ENCODE data around the gene PCTP. TPM values are rescaled to one million over a fixed set of nuclear protein-coding genes. Genes with fewer than 3 reads are reported as not detected.

The PCTP gene
- total and polyA plus RNA-seq, 2 experiments from 2014 or later = 23.4 to 28.5 TPM

GRCh38 chr17:55765472-55765871 is 14.6 kb downstream of the PCTP start:
- no peak for DNase-seq (ENCODE audit: low read depth in 1 of 2, low spot score in 1 of 2)
- no peaks in the 10 kb centered on the region for H3K4me1 ChIP-seq (ENCODE audit: low read depth)
- H3K4me3 ChIP-seq = no peak overlapping the region
- TF ChIP-seq, protein P1, sequence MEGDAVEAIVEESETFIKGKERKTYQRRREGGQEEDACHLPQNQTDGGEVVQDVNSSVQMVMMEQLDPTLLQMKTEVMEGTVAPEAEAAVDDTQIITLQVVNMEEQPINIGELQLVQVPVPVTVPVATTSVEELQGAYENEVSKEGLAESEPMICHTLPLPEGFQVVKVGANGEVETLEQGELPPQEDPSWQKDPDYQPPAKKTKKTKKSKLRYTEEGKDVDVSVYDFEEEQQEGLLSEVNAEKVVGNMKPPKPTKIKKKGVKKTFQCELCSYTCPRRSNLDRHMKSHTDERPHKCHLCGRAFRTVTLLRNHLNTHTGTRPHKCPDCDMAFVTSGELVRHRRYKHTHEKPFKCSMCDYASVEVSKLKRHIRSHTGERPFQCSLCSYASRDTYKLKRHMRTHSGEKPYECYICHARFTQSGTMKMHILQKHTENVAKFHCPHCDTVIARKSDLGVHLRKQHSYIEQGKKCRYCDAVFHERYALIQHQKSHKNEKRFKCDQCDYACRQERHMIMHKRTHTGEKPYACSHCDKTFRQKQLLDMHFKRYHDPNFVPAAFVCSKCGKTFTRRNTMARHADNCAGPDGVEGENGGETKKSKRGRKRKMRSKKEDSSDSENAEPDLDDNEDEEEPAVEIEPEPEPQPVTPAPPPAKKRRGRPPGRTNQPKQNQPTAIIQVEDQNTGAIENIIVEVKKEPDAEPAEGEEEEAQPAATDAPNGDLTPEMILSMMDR (IDR thresholded peaks at IDR 0.05; ENCODE audit: low read depth, low read length) = no peak
- no peak overlapping the region for H3K27ac ChIP-seq
- no peaks in the 10 kb centered on the region for H3K27me3 ChIP-seq
- H3K36me3 ChIP-seq = no peaks in the 10 kb centered on the region
- H3K9me3 ChIP-seq (ENCODE audit: low read depth) = no peaks in the 10 kb centered on the region

DNA sequence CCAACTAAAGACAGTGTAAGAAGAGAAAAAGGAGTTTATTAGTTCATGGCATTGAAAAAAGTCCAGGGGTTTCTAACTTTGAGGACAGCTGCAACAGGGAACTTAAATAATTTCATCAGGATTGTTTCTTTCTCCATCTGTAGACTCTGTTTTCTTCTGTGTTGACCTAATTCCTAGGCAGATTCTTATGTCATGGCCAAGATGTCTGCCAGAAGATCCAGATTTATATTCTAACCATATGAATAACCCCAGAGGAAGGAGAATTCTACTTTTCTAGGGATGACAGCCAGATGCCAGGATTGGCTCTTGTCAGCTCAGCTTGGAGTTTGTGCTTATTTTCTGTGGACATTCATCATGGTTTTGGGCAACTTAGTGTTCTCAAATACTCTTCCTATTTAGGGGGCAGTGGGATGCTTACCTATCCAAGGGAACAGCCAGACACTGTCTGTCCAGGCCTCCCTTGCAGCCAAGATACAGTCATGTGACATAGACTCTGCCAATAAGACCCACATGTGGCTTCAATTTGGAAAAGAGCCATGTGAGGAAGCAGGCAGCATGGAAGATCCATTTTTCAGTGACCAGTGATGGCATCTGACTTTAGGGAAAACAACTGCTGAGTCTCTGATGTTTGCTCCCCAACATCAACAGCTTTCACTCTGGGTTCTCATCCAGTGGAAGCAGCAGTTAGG is 18.2 kb downstream of the PCTP start:
- no peak overlapping the region for H3K27ac ChIP-seq
- H3K4me3 ChIP-seq = no peak overlapping the region
- H3K36me3 ChIP-seq = peaks cover 3% of the 10 kb centered on the region
- TF ChIP-seq, protein P1 (IDR thresholded peaks at IDR 0.05; ENCODE audit: low read depth, low read length) = no peak
- peak in 1 of 2 donors; percentile 24 for DNase-seq (ENCODE audit: low read depth in 1 of 2, low spot score in 1 of 2)
- H3K27me3 ChIP-seq = no peaks in the 10 kb centered on the region
- H3K4me1 ChIP-seq (ENCODE audit: low read depth) = no peaks in the 10 kb centered on the region
- no peaks in the 10 kb centered on the region for H3K9me3 ChIP-seq (ENCODE audit: low read depth)

DNA sequence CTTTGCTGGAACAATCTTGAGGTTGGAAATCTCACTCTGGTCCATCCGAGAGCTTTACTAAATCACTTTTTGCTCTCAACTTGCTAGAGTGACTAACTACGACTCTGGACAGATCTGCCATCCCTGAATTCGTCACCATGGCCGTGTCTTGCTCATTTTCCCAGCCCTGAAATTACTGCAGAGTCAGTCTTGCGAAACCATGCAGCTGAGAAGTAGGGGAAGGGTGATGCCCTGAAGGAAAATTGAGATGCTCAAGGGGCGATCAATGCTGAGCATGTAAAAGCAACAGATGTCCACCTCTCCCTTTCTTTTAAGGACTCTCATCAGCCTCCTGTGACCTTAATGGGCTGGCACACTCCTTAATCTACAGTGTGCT is 18.8 kb downstream of the PCTP start:
- peaks cover 3% of the 10 kb centered on the region for H3K36me3 ChIP-seq
- no peaks in the 10 kb centered on the region for H3K9me3 ChIP-seq (ENCODE audit: low read depth)
- TF ChIP-seq, protein P1 (IDR thresholded peaks at IDR 0.05; ENCODE audit: low read depth, low read length) = no peak
- H3K4me1 ChIP-seq (ENCODE audit: low read depth) = no peaks in the 10 kb centered on the region
- H3K27ac ChIP-seq = no peak overlapping the region
- H3K27me3 ChIP-seq = no peaks in the 10 kb centered on the region
- no peak overlapping the region for H3K4me3 ChIP-seq
- peak in 1 of 2 donors; percentile 83 for DNase-seq (ENCODE audit: low read depth in 1 of 2, low spot score in 1 of 2)

DNA sequence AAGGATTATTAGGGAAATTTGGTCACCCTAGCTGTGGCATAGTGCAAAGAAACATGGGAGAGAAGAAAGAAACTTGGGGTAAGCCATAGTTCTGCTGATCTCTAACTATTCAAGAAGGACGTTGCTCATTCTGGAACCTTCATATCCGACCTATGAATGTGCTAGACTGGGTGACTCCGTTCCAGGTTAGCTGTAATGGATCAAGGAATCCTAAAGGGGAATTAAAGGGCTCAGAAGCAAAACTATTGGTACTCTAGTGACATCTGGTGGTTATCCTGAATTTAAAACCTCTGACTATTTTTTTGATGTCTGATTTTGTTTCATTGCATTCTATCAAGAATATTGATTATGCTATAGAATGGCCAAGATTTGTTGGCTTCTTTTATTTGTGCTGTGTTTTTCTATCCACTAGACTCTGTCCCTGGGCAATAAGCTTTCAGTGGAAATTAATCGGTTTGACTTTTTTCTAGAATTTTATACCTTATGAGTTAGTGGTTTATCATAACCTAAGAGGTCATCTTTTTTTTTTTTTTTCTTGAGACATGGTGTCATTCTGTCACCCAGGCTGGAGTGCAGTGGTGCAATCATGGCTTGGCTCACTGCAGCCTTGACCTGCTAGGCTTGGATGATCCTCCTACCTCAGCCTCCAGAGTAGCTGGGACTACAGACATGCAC is 19.5 kb downstream of the PCTP start:
- Histone ChIP-seq H3K4me3 (no peak overlapping the region), H3K27me3 (no peaks in the 10 kb centered on the region), H3K4me1 (ENCODE audit: low read depth) (no peaks in the 10 kb centered on the region), H3K36me3 (peaks cover 3% of the 10 kb centered on the region), H3K27ac (no peak overlapping the region), H3K9me3 (ENCODE audit: low read depth) (no peaks in the 10 kb centered on the region)
- peak; percentile 64 to 83 for DNase-seq (ENCODE audit: low read depth in 1 of 2, low spot score in 1 of 2)
- TF ChIP-seq, protein P1 (IDR thresholded peaks at IDR 0.05; ENCODE audit: low read depth, low read length) = peak; percentile 45

GRCh38 chr17:55772086-55772485 is 21.2 kb downstream of the PCTP start:
- Histone ChIP-seq H3K27me3 (no peaks in the 10 kb centered on the region), H3K9me3 (ENCODE audit: low read depth) (no peaks in the 10 kb centered on the region), H3K4me3 (no peak overlapping the region), H3K4me1 (ENCODE audit: low read depth) (no peaks in the 10 kb centered on the region), H3K27ac (no peak overlapping the region), H3K36me3 (peaks cover 13% of the 10 kb centered on the region)
- TF ChIP-seq, protein P1 (IDR thresholded peaks at IDR 0.05; ENCODE audit: low read depth, low read length) = no peak
- no peak for DNase-seq (ENCODE audit: low read depth in 1 of 2, low spot score in 1 of 2)
